K562 (cell line): ENCODE measurements around the gene ATIC. TPM values are rescaled to one million over a fixed set of nuclear protein-coding genes. Genes with fewer than 3 reads are reported as not detected.

Source experiments
- ATAC-seq: fragments of 200-7000 bp; cut with Tn5 transposase; 3 replicates; pipeline ENCODE4 v1.9.1; 2020; ENCODE audit warnings: moderate library complexity
- BruUV-seq: library from RNA; stranded (reverse); fragments of 400-500 nt; replicated peaks from 2 replicates; lab custom pipeline; 2021; lab: Mats Ljungman, UMichigan
- CTCF ChIA-PET: fragments of 300-600 bp; formaldehyde crosslinking; extraction: SDS; loops from one replicate; lab custom pipeline; 2021; ENCODE audit warnings: low intra/inter-chr PET ratio; lab: Yijun Ruan, JAX
- POLR2A ChIA-PET: fragments of 300-600, 350-650 bp; sonication (Branson Sonifier 250); formaldehyde crosslinking; extraction: SDS; loops from one replicate; lab custom pipeline; 2021; ENCODE audit warnings: antibody characterized with exemption, inconsistent platforms; lab: Yijun Ruan, JAX
- DNase-seq, 4 experiments: peaks; one replicate each; pipeline versions ENCODE4 v3.0.0 to v3.0.0-alpha.2; 2011 to 2018; ENCODE audit warnings: low spot score in 3 of 4, mixed read lengths in 3 of 4; ENCODE audit errors: extremely low read depth in 1 of 4
- FAIRE-seq: peaks from 2 replicates; lab custom pipeline; 2011; peaks lifted over from hg19 to GRCh38; lab: Jason Lieb, UNC
- H2AFZ ChIP-seq: 2 replicates; pipeline ENCODE4 v1.6.0; 2011; ENCODE audit warnings: low read depth, low read length, control low read depth, inconsistent platforms
- H3K27ac ChIP-seq: fragments of 200-600 bp; 3 replicates; pipeline ENCODE4 v1.8.0; 2011; ENCODE audit warnings: low read depth, mild to moderate bottlenecking, control low read depth, inconsistent platforms, low read length, moderate library complexity, mixed read lengths; ENCODE audit errors: extremely low read depth
- H3K27me3 ChIP-seq, 2 experiments: fragments of 300-600 bp in 1 of 2; 2 replicates in 1 of 2; 3 replicates in 1 of 2; pipeline versions ENCODE4 v1.6.0 to v1.8.0; 2011; ENCODE audit warnings: inconsistent platforms in 2 of 2, low read length in 2 of 2, mild to moderate bottlenecking in 1 of 2, mixed read lengths in 1 of 2, moderate library complexity in 1 of 2; ENCODE audit not compliant: control insufficient read depth in 2 of 2, insufficient read depth in 2 of 2
- H3K36me3 ChIP-seq: fragments of 300-600 bp; 3 replicates; pipeline ENCODE4 v1.8.0; 2011; ENCODE audit warnings: mild to moderate bottlenecking, low read length, inconsistent platforms; ENCODE audit not compliant: control insufficient read depth, insufficient read depth
- H3K4me1 ChIP-seq, 2 experiments: fragments of 200-600 bp in 1 of 2; replicated peaks in 1 of 2; 2 replicates in 1 of 2; 3 replicates in 1 of 2; pipeline versions ENCODE4 v1.5.1 to v1.8.0; 2011; ENCODE audit warnings: inconsistent platforms in 2 of 2, low read length in 2 of 2, mild to moderate bottlenecking in 1 of 2, mixed read lengths in 1 of 2, moderate library complexity in 1 of 2; ENCODE audit not compliant: control insufficient read depth in 2 of 2, insufficient read depth in 2 of 2
- H3K4me2 ChIP-seq: 2 replicates; pipeline ENCODE4 v1.6.1; 2011; ENCODE audit warnings: low read length, control low read depth, inconsistent platforms, mixed read lengths; ENCODE audit not compliant: insufficient read depth
- H3K4me3 ChIP-seq: fragments of 200-600 bp; sonication (generic), shearing (Covaris generic); 2 replicates; pipeline ENCODE4 v1.5.1; 2016; ENCODE audit warnings: control low read depth, inconsistent platforms
- H3K79me2 ChIP-seq: fragments of 200-600 bp; 3 replicates; pipeline ENCODE4 v1.8.0; 2011; ENCODE audit warnings: low read length, inconsistent platforms; ENCODE audit not compliant: control insufficient read depth, insufficient read depth
- H3K9ac ChIP-seq, 2 experiments: 2 replicates each; pipeline versions ENCODE4 v1.6.0 to v1.6.1; 2011; ENCODE audit warnings: low read depth in 2 of 2, low read length in 2 of 2, control low read depth in 1 of 2, inconsistent platforms in 1 of 2, mild to moderate bottlenecking in 1 of 2, mixed read lengths in 1 of 2; ENCODE audit not compliant: insufficient read depth in 1 of 2
- H3K9me1 ChIP-seq: one replicate; pipeline ENCODE4 v1.6.0; 2011; ENCODE audit warnings: inconsistent platforms, mild to moderate bottlenecking, low read length, moderate library complexity; ENCODE audit not compliant: control insufficient read depth, insufficient read depth
- H3K9me3 ChIP-seq: replicated peaks from 2 replicates; pipeline ENCODE4 v1.5.1; 2011; ENCODE audit warnings: low read depth, low read length, inconsistent platforms; ENCODE audit not compliant: control insufficient read depth, insufficient read depth
- H4K20me1 ChIP-seq: replicated peaks from 2 replicates; pipeline ENCODE4 v1.6.1; 2011; ENCODE audit warnings: low read length, inconsistent platforms, mixed read lengths; ENCODE audit not compliant: control insufficient read depth, insufficient read depth
- CXXC5 ChIP-seq: fragments of 250-450 bp; sonication (Bioruptor Pico); IDR thresholded peaks from 2 replicates; pipeline ENCODE4 v1.8.0; 2022; ENCODE audit warnings: inconsistent platforms, mild to moderate bottlenecking, moderate library complexity
- HDAC3 ChIP-seq: fragments of 450-650 bp; IDR thresholded peaks from 2 replicates; pipeline ENCODE4 v1.6.1; 2018; ENCODE audit warnings: borderline replicate concordance, mild to moderate bottlenecking, moderate library complexity; ENCODE audit not compliant: partially characterized antibody
- NFIC ChIP-seq: fragments of 450-650 bp; IDR thresholded peaks from 2 replicates; pipeline ENCODE4 v1.6.1; 2017; ENCODE audit warnings: mild to moderate bottlenecking, inconsistent platforms
- SNAPC5 ChIP-seq: fragments of 250-450 bp; sonication (Bioruptor Pico); IDR thresholded peaks from 2 replicates; pipeline ENCODE4 v1.8.0; 2021; ENCODE audit warnings: moderate library complexity, mild to moderate bottlenecking, inconsistent platforms
- SREBF1 ChIP-seq: fragments of 150-350 bp; IDR thresholded peaks from 2 replicates; pipeline ENCODE4 v1.6.1; 2014; ENCODE audit warnings: antibody characterized with exemption, low read depth, low read length, borderline replicate concordance
- TAF15 ChIP-seq: fragments of 200-400 bp; formaldehyde crosslinking; IDR thresholded peaks from 2 replicates; pipeline ENCODE4 v1.6.1; 2017; ENCODE audit warnings: mild to moderate bottlenecking, low read depth, low read length, moderate library complexity
- THAP12 ChIP-seq: fragments of 250-450 bp; sonication (Bioruptor Pico); IDR thresholded peaks from 2 replicates; pipeline ENCODE4 v1.9.0; 2021; ENCODE audit warnings: mild to moderate bottlenecking, inconsistent platforms
- WHSC1 ChIP-seq: IDR thresholded peaks from one replicate; pipeline ENCODE4 v1.6.1; 2012; ENCODE audit warnings: low read length, control low read depth, inconsistent platforms
- WGBS: fragments of 100-300 bp; shearing (Covaris generic); methylation state at CpG from one replicate; pipeline ENCODE4 v1.1.6; 2016; ENCODE audit warnings: low coverage, mixed read lengths; ENCODE audit not compliant: insufficient coverage; ENCODE audit errors: missing lambda C conversion rate; 5-methylcytosine and 5-hydroxymethylcytosine counted together
- in situ Hi-C: fragments of 300-500 bp; cut with MboI; formaldehyde crosslinking; loops from 4 replicates; pipeline ENCODE4 v1.15.0; 2018; ENCODE audit warnings: inconsistent platforms, mixed read lengths
- intact Hi-C: fragments of 100-400 bp; cut with micrococcal nuclease; formaldehyde crosslinking; loops from 2 replicates; pipeline ENCODE4 v1.14.2; 2022
- polyA plus RNA-seq, 8 experiments: library from polyadenylated mRNA; depleted of rRNA in 4 of 8; stranded (reverse) in 5 of 8; unstranded in 3 of 8; fragments of >200 nt; fragmentation: Nextera tagmentation in 2 of 8; fragmentation: Illumina TruSeq in 1 of 8; extraction: Ambion mirVana in 2 of 8; extraction: Trizol in 1 of 8; gene quantifications; 2 replicates each; pipeline versions ENCODE4 v1.2.1 to v1.2.3, GENCODE V29; 2011 to 2014; ENCODE audit warnings: inconsistent platforms in 1 of 8, missing spikeins in 1 of 8
- total RNA-seq, 7 experiments: library from RNA; depleted of rRNA in 6 of 7; stranded (reverse); fragments of >200 nt in 6 of 7; fragmentation: Illumina TruSeq in 2 of 7; extraction: Trizol in 2 of 7; gene quantifications; 2 replicates each; pipeline versions ENCODE4 v1.2.1 to v1.2.3, GENCODE V29; 2011 to 2021; ENCODE audit warnings: low replicate concordance in 1 of 7

ATIC gene
- total and polyA plus RNA-seq, 9 of the 15 experiments (the other 6 are each of a cell fraction or from before 2014, with no cell fraction given) = 45.6 to 480 (median 212) TPM

- Histone ChIP-seq H3K4me3 (no peak overlapping the region), H3K9me1 (no peaks in the 10 kb centered on the region), H3K79me2 (no peaks in the 10 kb centered on the region), H3K4me1 (no peaks in the 10 kb centered on the region), H3K27me3 (no peaks in the 10 kb centered on the region), H3K9ac (no peak overlapping the region), H3K4me2 (no peak overlapping the region), H3K27ac (no peak overlapping the region), H4K20me1 (no peaks in the 10 kb centered on the region), H3K36me3 (no peaks in the 10 kb centered on the region), H3K9me3 (no peaks in the 10 kb centered on the region), H2AFZ (no peak overlapping the region)
- ChIA-PET POLR2A (no interaction called here), CTCF (no interaction called here)
- ATAC-seq (no peak), FAIRE-seq (no peak), DNase-seq (no peak)
- intact Hi-C loops = no loop called here
- TF ChIP-seq THAP12 (CRISPR knock-in tag) (no peak), CXXC5 (CRISPR knock-in tag) (no peak), SNAPC5 (CRISPR knock-in tag) (no peak), HDAC3 (no peak), TAF15 (no peak), WHSC1 (no peak), NFIC (no peak), SREBF1 (no peak)
- no TSS peak for BruUV-seq
- WGBS = 64% methylated on average over 7 of the region's 7 CpGs
- in situ Hi-C loops = no loop called here
Measured at GRCh38 chr2:215382011-215382410, 70.2 kb downstream of the ATIC start.
